ENCODE results near the gene C20orf202. TPM values are rescaled to one million over a fixed set of nuclear protein-coding genes. Genes with fewer than 3 reads are reported as not detected.

C20orf202 gene
- total RNA-seq, 2 experiments from 2014 or later, result 0.25 to 0.26 TPM

DNA sequence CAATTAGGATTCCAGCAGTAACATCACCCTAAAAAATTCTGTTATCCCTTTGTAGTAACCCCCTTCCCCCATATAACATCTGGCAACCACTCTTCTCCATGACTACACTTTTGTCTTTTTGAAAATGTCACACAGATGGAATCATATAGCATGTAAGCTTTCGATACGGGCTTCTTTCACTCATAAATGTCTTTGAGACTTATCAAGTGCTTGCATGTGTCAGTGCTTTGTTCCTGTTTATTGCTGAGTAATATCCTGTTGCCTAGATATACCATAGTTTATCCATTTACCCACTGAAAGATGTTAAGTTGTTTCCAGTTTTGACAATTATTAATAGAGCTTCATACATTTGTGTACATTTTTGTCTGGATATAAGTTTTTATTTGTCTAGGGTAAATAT lies 52.4 kb downstream of the C20orf202 start:
- POLR2A ChIA-PET, result no interaction called here
- Mint-ChIP-seq H3K27me3 (peaks cover 12% of the 10 kb centered on the region), H3K4me1 (peaks cover 6% of the 10 kb centered on the region), H3K27ac (no peak overlapping the region), H3K36me3 (peaks cover 4% of the 10 kb centered on the region), H3K9me3 (peaks cover 5% of the 10 kb centered on the region), H3K4me3 (no peak overlapping the region)
- DNase-seq (no peak), ATAC-seq (ENCODE audit: low read depth) (no peak)

Other genes starting within 250 kb of the C20orf202 start
- under 1 TPM; 0.11 to 0.28 TPM for gene RSPO4, start 201.1 kb upstream of the C20orf202 start, total RNA-seq
- gene PSMF1, start 84.9 kb upstream of the C20orf202 start, total RNA-seq, result 100 to 1,000 TPM; 126 to 127 TPM
- gene TMEM74B, start 18.5 kb upstream of the C20orf202 start, total RNA-seq, result 1 to 10 TPM; 3.5 to 4.0 TPM
- gene RAD21L1, start 22.6 kb downstream of the C20orf202 start, total RNA-seq, result under 1 TPM in 1 of 2 experiments, not detected in 1; 0.48 TPM
- 1 to 10 TPM; 8.8 to 9.7 TPM for gene SNPH, start 62.8 kb downstream of the C20orf202 start, total RNA-seq
- 1 to 10 TPM; 3.7 to 5.1 TPM for gene SDCBP2, start 125.7 kb downstream of the C20orf202 start, total RNA-seq
- gene FKBP1A, start 189.6 kb downstream of the C20orf202 start, total RNA-seq, result 100 to 1,000 TPM; 231 to 234 TPM